ENCODE results near the gene DNAJC5. TPM values are rescaled to one million over a fixed set of nuclear protein-coding genes. Genes with fewer than 3 reads are reported as not detected.

DNAJC5 gene
- total and polyA plus RNA-seq, 9 of the 15 experiments (the other 6 are each of a cell fraction or from before 2014, with no cell fraction given), result 0.95 to 42.8 (median 23.4) TPM

- Histone ChIP-seq H2AFZ (ENCODE audit: low read depth, low read length) (no peak overlapping the region), H3K4me3 (no peak overlapping the region), H3K36me3 (ENCODE audit: control insufficient read depth, insufficient read depth, low read length) (peaks cover 29% of the 10 kb centered on the region; the same call in 2 of the 3 replicates), H3K9me1 (ENCODE audit: control insufficient read depth, insufficient read depth, low read length) (no peaks in the 10 kb centered on the region), H4K20me1 (replicated peaks; ENCODE audit: control insufficient read depth, insufficient read depth, low read length) (no peaks in the 10 kb centered on the region), H3K9me3 (replicated peaks; ENCODE audit: control insufficient read depth, insufficient read depth, low read depth, low read length) (peaks cover 5% of the 10 kb centered on the region; the same call in 1 of the 2 replicates), H3K4me2 (ENCODE audit: insufficient read depth, low read length) (no peak overlapping the region), H3K4me1 (replicated peaks in 1 of 2; ENCODE audit: control insufficient read depth in 2 of 2, insufficient read depth in 2 of 2, low read length in 2 of 2) (peaks cover 0 to 11% of the 10 kb centered on the region in 2 experiments; a peak in 2 of 5 replicates), H3K79me2 (ENCODE audit: control insufficient read depth, insufficient read depth, low read length) (peaks cover 87% of the 10 kb centered on the region), H3K27ac (ENCODE audit: extremely low read depth, low read depth, low read length) (no peak overlapping the region), H3K27me3 (ENCODE audit: control insufficient read depth in 2 of 2, insufficient read depth in 2 of 2, low read length in 2 of 2) (no peaks in the 10 kb centered on the region), H3K9ac (ENCODE audit: insufficient read depth in 1 of 2, low read depth in 2 of 2, low read length in 2 of 2) (no peak overlapping the region)
- intact Hi-C loops (cut with micrococcal nuclease) (no loop called here), in situ Hi-C loops (cut with MboI) (no loop called here)
- WGBS (ENCODE audit: insufficient coverage, low coverage, missing lambda C conversion rate), result 99% methylated on average over 12 of the region's 12 CpGs
- BruUV-seq (replicated peaks), result no TSS peak
- POLR2A ChIA-PET, result no interaction called here
- ATAC-seq, result no peak
- no peak for DNase-seq (ENCODE audit: extremely low read depth in 1 of 4, low spot score in 3 of 4)
- no peak for FAIRE-seq
- CTCF ChIA-PET (ENCODE audit: low intra/inter-chr PET ratio), result no interaction called here
- TF ChIP-seq ZNF785 (CRISPR knock-in tag; IDR thresholded peaks at IDR 0.05) (no peak), FUS (optimal IDR thresholded peaks at IDR 0.05; ENCODE audit: low read depth, low read length) (no peak), NELFE (IDR thresholded peaks at IDR 0.05; ENCODE audit: insufficient read depth, insufficient read length) (no peak), LARP7 (IDR thresholded peaks at IDR 0.05) (no peak), MYC (IDR thresholded peaks at IDR 0.05; ENCODE audit: low read depth, low read length) (no peak), MYC (CRISPR knock-in tag; IDR thresholded peaks at IDR 0.05; ENCODE audit: borderline replicate concordance, low read depth) (no peak), FOXJ2 (tag; IDR thresholded peaks at IDR 0.05) (no peak), BCOR (IDR thresholded peaks at IDR 0.05) (no peak), KLF6 (CRISPR knock-in tag; IDR thresholded peaks at IDR 0.05; ENCODE audit: borderline replicate concordance) (no peak), TEAD4 (IDR thresholded peaks at IDR 0.05; ENCODE audit: low read length) (no peak), TEAD4 (CRISPR knock-in tag; IDR thresholded peaks at IDR 0.05; ENCODE audit: borderline replicate concordance) (no peak), IFI16 (CRISPR knock-in tag; IDR thresholded peaks at IDR 0.05) (no peak), ZNF124 (CRISPR knock-in tag; IDR thresholded peaks at IDR 0.05) (no peak)
- TF ChIP-seq, protein P1, sequence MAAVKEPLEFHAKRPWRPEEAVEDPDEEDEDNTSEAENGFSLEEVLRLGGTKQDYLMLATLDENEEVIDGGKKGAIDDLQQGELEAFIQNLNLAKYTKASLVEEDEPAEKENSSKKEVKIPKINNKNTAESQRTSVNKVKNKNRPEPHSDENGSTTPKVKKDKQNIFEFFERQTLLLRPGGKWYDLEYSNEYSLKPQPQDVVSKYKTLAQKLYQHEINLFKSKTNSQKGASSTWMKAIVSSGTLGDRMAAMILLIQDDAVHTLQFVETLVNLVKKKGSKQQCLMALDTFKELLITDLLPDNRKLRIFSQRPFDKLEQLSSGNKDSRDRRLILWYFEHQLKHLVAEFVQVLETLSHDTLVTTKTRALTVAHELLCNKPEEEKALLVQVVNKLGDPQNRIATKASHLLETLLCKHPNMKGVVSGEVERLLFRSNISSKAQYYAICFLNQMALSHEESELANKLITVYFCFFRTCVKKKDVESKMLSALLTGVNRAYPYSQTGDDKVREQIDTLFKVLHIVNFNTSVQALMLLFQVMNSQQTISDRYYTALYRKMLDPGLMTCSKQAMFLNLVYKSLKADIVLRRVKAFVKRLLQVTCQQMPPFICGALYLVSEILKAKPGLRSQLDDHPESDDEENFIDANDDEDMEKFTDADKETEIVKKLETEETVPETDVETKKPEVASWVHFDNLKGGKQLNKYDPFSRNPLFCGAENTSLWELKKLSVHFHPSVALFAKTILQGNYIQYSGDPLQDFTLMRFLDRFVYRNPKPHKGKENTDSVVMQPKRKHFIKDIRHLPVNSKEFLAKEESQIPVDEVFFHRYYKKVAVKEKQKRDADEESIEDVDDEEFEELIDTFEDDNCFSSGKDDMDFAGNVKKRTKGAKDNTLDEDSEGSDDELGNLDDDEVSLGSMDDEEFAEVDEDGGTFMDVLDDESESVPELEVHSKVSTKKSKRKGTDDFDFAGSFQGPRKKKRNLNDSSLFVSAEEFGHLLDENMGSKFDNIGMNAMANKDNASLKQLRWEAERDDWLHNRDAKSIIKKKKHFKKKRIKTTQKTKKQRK (IDR thresholded peaks at IDR 0.05; ENCODE audit: borderline replicate concordance, low read depth, low read length), result no peak
Measured at GRCh38 chr20:63913768-63914167, 18.8 kb downstream of the DNAJC5 start.
